BJ (cell line): ENCODE results near the gene LARP1B. TPM values are rescaled to one million over a fixed set of nuclear protein-coding genes. Genes with fewer than 3 reads are reported as not detected.
"Not testable (repeated sequence)": the region's sequence is repeated elsewhere in the genome, so short reads cannot be mapped to it uniquely, and the experiment has no call there.

ENCODE experiments used
- CTCF ChIA-PET: fragments of 350-600 bp; formaldehyde crosslinking; extraction: SDS; loops from one replicate; lab custom pipeline; 2021; ENCODE audit warnings: antibody characterized with exemption, inconsistent platforms; lab: Yijun Ruan, JAX
- POLR2A ChIA-PET: fragments of 300-600 bp; sonication (Branson Sonifier 250); formaldehyde crosslinking; extraction: SDS; loops from one replicate; lab custom pipeline; 2021; ENCODE audit warnings: antibody characterized with exemption; lab: Charles Lee
- DNase-seq: peaks from one replicate; pipeline ENCODE4 v3.0.0-alpha.2; 2011; ENCODE audit warnings: low read depth
- H3K27me3 ChIP-seq: 2 replicates; pipeline ENCODE4 v1.6.0; 2011; ENCODE audit warnings: low read length; ENCODE audit not compliant: control insufficient read depth, insufficient read depth
- H3K36me3 ChIP-seq: 2 replicates; pipeline ENCODE4 v1.5.1; 2011; ENCODE audit warnings: low read length; ENCODE audit not compliant: control insufficient read depth, insufficient read depth
- H3K4me3 ChIP-seq: 2 replicates; pipeline ENCODE4 v1.5.1; 2011; ENCODE audit warnings: low read depth, mild to moderate bottlenecking, control low read depth, low read length
- polyA plus RNA-seq: library from polyadenylated mRNA; depleted of rRNA; stranded (reverse); fragments of >200 nt; gene quantifications from 2 replicates; pipeline ENCODE4 v1.2.3, GENCODE V29; 2011
- TF ChIP-seq, protein P1 (sequence below): IDR thresholded peaks from 2 replicates; pipeline ENCODE4 v1.5.1; 2011; ENCODE audit warnings: low read depth, mild to moderate bottlenecking, control low read depth, inconsistent platforms, low read length, moderate library complexity; ENCODE audit not compliant: insufficient read depth

LARP1B gene
- polyA plus RNA-seq, 1 experiment: 4.5 TPM

DNA sequence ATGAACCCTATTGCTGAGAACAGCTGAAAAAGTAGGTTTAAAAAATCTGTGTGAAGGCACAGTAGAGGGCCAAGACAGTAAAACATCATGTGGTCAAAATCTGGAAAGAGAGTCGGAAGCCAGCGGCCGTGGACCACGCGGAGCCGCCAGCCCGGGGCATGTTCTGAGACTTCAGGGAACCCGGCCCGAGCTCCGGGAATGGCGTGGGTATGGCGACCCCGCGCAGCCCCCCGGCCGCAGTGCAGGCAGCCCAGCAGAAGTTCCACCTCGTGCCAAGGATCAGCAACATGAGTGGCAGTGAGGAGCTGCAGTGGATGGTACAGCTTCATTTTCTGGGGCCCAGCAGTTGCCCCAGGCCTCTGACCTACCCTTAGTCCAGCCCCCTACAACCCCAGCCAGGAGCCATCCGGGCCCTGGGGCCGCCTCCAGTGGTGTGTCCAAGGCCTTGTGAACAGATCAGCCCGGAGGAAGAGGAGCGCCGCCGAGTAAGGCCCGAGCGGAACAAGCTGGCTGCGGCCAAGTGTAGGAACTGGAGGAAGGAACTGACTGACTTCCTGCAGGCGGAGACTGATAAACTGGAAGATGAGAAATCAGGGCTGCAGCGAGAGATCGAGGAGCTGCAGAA lies 94.2 kb downstream of the LARP1B start:
- H3K36me3 ChIP-seq: no peaks in the 10 kb centered on the region
- CTCF ChIA-PET: no interaction called here
- no peak overlapping the region for H3K4me3 ChIP-seq
- H3K27me3 ChIP-seq: no peaks in the 10 kb centered on the region
- DNase-seq: no peak
- POLR2A ChIA-PET: interaction anchor here (0.6 kb wide), 1 partner anchor 241 kb away, joined by 5 read pairs; no protein-coding TSS in a partner anchor
- TF ChIP-seq, protein P1, sequence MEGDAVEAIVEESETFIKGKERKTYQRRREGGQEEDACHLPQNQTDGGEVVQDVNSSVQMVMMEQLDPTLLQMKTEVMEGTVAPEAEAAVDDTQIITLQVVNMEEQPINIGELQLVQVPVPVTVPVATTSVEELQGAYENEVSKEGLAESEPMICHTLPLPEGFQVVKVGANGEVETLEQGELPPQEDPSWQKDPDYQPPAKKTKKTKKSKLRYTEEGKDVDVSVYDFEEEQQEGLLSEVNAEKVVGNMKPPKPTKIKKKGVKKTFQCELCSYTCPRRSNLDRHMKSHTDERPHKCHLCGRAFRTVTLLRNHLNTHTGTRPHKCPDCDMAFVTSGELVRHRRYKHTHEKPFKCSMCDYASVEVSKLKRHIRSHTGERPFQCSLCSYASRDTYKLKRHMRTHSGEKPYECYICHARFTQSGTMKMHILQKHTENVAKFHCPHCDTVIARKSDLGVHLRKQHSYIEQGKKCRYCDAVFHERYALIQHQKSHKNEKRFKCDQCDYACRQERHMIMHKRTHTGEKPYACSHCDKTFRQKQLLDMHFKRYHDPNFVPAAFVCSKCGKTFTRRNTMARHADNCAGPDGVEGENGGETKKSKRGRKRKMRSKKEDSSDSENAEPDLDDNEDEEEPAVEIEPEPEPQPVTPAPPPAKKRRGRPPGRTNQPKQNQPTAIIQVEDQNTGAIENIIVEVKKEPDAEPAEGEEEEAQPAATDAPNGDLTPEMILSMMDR: no peak

DNA sequence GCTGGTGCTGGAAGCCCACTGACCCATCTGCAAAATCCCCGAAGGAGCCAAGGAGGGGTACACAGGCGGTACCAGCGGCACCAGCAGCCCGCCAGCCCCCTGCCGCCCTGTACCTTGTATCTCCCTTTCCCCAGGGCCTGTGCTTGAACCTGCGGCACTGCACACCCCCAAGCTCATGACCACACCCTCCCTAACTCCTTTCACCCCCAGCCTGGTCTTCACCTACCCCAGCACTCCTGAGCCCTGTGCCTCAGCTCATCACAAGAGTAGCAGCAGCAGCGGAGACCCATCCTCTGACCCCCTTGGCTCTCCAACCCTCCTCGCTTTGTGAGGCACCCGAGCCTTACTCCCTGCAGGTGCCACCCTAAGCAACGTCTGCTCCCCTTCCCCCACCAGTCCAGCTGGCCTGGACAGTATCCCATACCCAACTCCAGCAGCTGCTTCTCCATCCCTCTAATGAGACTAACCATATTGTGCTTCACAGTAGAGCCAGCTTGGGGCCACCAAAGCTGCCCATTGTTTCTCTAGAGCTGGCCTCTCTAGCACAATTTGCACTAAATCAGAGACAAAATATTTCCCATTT lies 94.9 kb downstream of the LARP1B start:
- Histone ChIP-seq H3K36me3 (no peaks in the 10 kb centered on the region), H3K4me3 (no peak overlapping the region), H3K27me3 (no peaks in the 10 kb centered on the region)
- TF ChIP-seq, protein P1: no peak
- DNase-seq: no peak
- POLR2A ChIA-PET: interaction anchor here (0.6 kb wide), 1 partner anchor 240 kb away, joined by 5 read pairs; no protein-coding TSS in a partner anchor
- CTCF ChIA-PET: no interaction called here

DNA sequence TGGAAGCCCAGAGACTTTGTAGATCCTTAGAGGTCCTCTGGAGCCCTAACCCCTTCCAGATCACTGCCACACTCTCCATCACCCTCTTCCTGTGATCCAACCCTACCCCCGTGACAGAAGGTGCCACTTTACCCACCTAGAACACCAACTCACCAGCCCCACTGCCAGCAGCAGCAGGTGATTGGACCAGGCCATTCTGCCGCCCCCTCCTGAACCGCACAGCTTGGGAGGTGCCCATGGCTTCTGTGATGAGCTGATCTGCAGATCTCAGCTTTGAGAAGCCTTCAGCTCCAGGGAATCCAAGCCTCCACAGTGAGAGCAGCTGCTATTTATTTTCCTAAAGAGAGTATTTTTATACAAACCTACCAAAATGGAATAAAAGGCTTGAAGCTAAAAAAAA lies 95.4 kb downstream of the LARP1B start:
- H3K4me3 ChIP-seq, POLR2A ChIA-PET, H3K36me3 ChIP-seq, H3K27me3 ChIP-seq, DNase-seq, CTCF ChIA-PET: not testable (repeated sequence)

DNA sequence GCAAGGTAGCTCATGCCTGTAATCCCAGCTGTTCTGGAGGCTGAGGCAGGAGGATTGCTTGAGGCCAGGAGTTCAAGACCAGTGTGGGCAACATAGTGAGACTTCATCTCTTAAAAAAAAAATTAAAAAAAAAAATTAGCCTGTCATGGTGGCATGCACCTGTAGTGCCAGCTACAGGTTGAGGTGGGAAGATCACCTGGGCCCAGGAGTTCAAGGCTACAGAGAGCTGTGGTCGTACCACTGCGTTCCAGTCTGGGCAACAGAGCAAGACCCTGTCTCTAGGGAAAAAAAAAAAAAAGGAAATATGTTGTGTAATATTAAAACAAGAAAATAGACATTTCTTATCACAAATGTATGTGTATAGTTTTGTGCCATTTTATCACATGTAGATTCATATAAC lies 97.8 kb downstream of the LARP1B start:
- TF ChIP-seq, protein P1: no peak
- ChIA-PET POLR2A (no interaction called here), CTCF (interaction anchor here (0.6 to 1.2 kb wide), 3 partner anchors 10 to 100 kb away, joined by 4 read pairs; no protein-coding TSS in a partner anchor)
- DNase-seq: no peak
- H3K27me3 ChIP-seq: no peaks in the 10 kb centered on the region
- H3K36me3 ChIP-seq: no peaks in the 10 kb centered on the region
- H3K4me3 ChIP-seq: no peak overlapping the region

DNA sequence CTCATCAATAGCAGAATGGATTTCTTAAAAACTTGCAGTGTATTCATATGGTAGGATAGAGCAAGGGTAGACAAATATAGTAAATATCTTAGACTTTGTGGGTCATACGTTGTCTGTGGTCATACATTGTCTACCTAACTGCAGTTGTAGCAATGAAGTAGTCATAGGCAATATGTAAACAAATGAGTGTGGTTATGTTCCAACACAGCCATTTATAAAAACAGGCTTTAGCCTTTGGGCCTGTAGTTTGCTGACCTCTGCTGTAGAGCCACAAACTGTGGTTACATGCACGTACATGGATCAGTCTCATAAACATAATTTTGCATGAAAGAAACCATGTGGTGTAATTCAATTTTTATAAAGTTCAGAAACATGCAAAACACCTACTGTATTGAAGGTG lies 98.9 kb downstream of the LARP1B start:
- no peaks in the 10 kb centered on the region for H3K27me3 ChIP-seq
- no peak overlapping the region for H3K4me3 ChIP-seq
- peak; percentile 5 for DNase-seq
- no peaks in the 10 kb centered on the region for H3K36me3 ChIP-seq
- ChIA-PET CTCF (interaction anchor here (1.6 kb wide), 1 partner anchor 78 kb away, joined by 4 read pairs; no protein-coding TSS in a partner anchor), POLR2A (no interaction called here)
- TF ChIP-seq, protein P1: no peak
